Ramos (cell line): ENCODE results near the gene SFSWAP.
"Not testable (repeated sequence)": the region's sequence is repeated elsewhere in the genome, so short reads cannot be mapped to it uniquely, and the experiment has no call there.

Experiments used
- in situ Hi-C: fragments of 300-500 bp; cut with MboI; formaldehyde crosslinking; loops from one replicate; pipeline ENCODE4 v1.14.3; 2022; ENCODE audit warnings: low sequenced_read_pairs; ENCODE audit not compliant: unreplicated experiment

The SFSWAP gene

GRCh38 chr12:131754184-131754583 lies 43.3 kb downstream of the SFSWAP start:
- in situ Hi-C loops, result no loop called here

GRCh38 chr12:131755305-131756113 lies 44.6 kb downstream of the SFSWAP start:
- in situ Hi-C loops, result no loop called here

- in situ Hi-C loops, result no loop called here
Measured at GRCh38 chr12:131756441-131756840, 45.6 kb downstream of the SFSWAP start.

- in situ Hi-C loops, result no loop called here
Measured at GRCh38 chr12:131757111-131757510, 46.2 kb downstream of the SFSWAP start.

GRCh38 chr12:131758016-131758739 lies 47.3 kb downstream of the SFSWAP start:
- in situ Hi-C loops, result no loop called here

- in situ Hi-C loops, result no loop called here
Measured at GRCh38 chr12:131759176-131759575, 48.3 kb downstream of the SFSWAP start.

- in situ Hi-C loops, result no loop called here
Measured at GRCh38 chr12:131761638-131762037, 50.7 kb downstream of the SFSWAP start.

GRCh38 chr12:131764738-131765137 lies 53.8 kb downstream of the SFSWAP start:
- in situ Hi-C loops, result no loop called here

- in situ Hi-C loops, result no loop called here
Measured at GRCh38 chr12:131765961-131766360, 55.1 kb downstream of the SFSWAP start.

GRCh38 chr12:131766382-131767107 lies 55.7 kb downstream of the SFSWAP start:
- in situ Hi-C loops, result no loop called here

- in situ Hi-C loops, result no loop called here
Measured at GRCh38 chr12:131770120-131770519, 59.2 kb downstream of the SFSWAP start.

- in situ Hi-C loops, result no loop called here
Measured at GRCh38 chr12:131771965-131772364, 61.1 kb downstream of the SFSWAP start.

- in situ Hi-C loops, result no loop called here
Measured at GRCh38 chr12:131773582-131774221, 62.8 kb downstream of the SFSWAP start.

- in situ Hi-C loops, result no loop called here
Measured at GRCh38 chr12:131774576-131775391, 63.9 kb downstream of the SFSWAP start.

- in situ Hi-C loops, result no loop called here
Measured at GRCh38 chr12:131775392-131776236, 64.7 kb downstream of the SFSWAP start.

GRCh38 chr12:131776237-131776889 lies 65.5 kb downstream of the SFSWAP start:
- in situ Hi-C loops, result no loop called here

- in situ Hi-C loops, result not testable (repeated sequence)
Measured at GRCh38 chr12:131777269-131777668, 66.4 kb downstream of the SFSWAP start.

GRCh38 chr12:131779027-131779426 lies 68.1 kb downstream of the SFSWAP start:
- in situ Hi-C loops, result no loop called here
